NCI-H1417 (cell line): ENCODE measurements around the gene ATP9B.
A peak's percentile ranks its signal among the peaks of the same experiment; 100 is the strongest.
"Not testable (repeated sequence)": the region's sequence is repeated elsewhere in the genome, so short reads cannot be mapped to it uniquely, and the experiment has no call there.

Experiments used
- DNase-seq, 3 experiments: peaks; one replicate each; lab custom pipeline; 2025; lab: John Stamatoyannopoulos, UW

ATP9B gene

GRCh38 chr18:79278896-79279295 is 209.7 kb downstream of the ATP9B start:
- DNase-seq: no peak

DNA sequence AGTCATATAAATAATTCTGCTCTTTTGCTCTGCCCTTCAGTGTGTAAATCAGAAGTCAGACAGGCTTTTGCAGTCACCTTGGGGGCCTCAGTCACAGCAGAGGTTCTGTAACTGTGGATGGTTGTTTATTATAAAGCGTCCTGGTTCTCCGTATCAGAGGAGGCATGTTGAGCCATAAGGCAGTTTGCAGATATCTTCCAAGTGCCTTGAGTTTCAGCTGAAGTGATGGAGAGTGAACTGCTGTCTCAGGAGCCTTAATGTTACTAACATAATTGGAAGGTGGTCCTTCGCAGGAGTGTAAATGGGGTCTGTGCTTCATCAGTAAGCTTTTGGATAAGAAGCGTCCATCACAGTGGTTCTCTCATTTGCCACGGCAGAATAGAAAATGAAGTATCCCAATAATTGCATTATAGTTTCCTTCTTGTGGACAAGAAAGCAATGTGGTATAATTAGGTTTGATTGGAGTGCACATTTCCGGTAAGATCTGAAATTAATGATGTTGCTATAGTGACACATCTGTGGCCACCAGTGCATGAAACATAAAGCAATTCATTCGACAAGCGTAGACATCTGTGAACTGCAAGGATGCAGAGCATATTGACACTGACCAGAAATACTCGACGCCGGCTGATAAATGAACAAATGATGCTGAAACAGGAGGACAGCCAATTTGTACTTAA is 214.1 kb downstream of the ATP9B start:
- peak in 2 of 3 experiments; percentile 90 to 95 for DNase-seq

GRCh38 chr18:79283929-79284328 is 214.7 kb downstream of the ATP9B start:
- DNase-seq: peak in 2 of 3 experiments; percentile 57 to 87

- not testable (repeated sequence) for DNase-seq
Measured at GRCh38 chr18:79285191-79285590, 216.0 kb downstream of the ATP9B start.

- DNase-seq: not testable (repeated sequence)
Measured at GRCh38 chr18:79290409-79290808, 221.2 kb downstream of the ATP9B start.

GRCh38 chr18:79290876-79291275 is 221.7 kb downstream of the ATP9B start:
- no peak for DNase-seq

DNA sequence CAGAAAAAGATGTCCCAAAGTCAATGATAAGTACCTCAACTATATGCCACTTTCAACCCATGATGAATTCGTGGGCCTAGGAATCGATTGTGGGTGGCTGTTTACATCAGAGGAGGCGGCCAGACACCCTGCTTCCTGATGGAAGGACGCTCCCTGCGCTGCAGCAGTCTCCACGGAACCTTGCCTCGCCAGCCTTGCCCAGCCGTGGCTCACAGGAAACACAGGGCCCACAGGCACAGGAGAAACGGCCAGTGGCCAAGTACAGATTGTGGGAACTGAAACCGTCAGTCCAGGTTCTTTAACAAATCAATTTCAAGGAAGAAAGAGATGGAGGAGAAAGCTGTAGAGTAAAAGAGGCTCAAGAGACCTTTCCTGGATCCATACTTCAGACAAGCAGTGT is 225.0 kb downstream of the ATP9B start:
- DNase-seq: no peak

GRCh38 chr18:79299272-79299671 is 230.1 kb downstream of the ATP9B start:
- no peak for DNase-seq

DNA sequence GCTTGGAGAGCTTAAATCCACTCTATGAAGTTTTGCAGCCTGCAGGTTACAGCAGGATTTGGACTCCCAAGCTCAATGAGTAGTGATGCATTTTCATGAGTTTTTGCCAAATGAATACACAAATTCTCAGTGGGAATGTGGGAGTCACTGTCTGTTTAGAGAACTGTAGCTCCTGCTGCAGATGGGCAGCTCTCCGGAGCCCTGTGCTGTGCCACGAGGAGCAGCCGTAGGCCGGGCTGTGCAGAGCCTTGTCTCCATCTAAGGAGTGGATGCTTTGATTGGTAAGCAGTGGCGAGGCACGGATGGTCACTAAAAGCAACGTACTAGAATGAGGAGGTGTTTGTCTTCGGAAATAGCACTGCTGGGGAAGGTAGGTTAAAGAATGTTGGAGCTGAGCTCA is 230.5 kb downstream of the ATP9B start:
- DNase-seq: no peak

DNA sequence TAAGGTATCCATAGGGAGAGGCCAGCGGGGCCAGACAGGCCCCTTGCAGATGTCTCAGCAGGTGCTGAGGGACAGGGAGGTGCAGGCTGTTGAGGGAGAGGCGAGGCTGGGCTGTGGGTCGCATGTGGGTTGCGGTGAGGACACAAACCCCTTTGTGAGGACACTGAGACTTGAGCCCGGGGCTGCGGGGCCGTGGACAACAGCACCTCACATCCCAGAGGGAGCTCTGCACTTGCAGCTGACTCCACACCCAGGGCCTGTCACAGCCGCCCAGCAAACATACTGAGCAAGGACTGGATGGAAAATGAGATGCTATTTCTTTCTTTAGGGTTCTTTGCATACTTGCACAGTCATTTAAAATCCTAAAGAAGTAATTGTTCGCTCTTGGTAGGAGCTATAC is 231.2 kb downstream of the ATP9B start:
- no peak for DNase-seq

- DNase-seq: no peak
Measured at GRCh38 chr18:79302120-79302519, 232.9 kb downstream of the ATP9B start.

- DNase-seq: peak in 2 of 3 experiments; percentile 59 to 76
Measured at GRCh38 chr18:79305911-79306310, 236.7 kb downstream of the ATP9B start.

GRCh38 chr18:79309614-79310358 is 240.6 kb downstream of the ATP9B start:
- DNase-seq: no peak

- DNase-seq: peak in 2 of 3 experiments; percentile 82 to 96
Measured at GRCh38 chr18:79314838-79315388, 245.7 kb downstream of the ATP9B start.

DNA sequence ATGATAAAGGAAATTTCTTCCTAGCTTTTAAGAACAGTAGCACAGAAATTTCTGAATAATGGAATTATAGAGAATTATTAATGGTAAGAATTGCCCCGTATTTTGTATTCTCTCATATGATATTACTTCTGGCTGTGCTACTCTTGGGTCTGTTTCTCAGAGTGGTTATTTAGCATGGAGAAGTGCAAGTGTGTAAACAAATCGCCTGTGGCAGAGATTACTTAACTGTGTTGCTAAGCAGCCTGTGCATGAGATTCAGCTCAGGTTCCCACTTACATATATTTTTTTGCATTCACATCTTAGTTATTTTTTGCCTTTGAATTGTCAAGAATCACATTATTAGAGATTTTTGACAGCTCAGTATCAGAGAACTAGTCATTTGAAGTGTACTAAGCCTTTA is 246.4 kb downstream of the ATP9B start:
- DNase-seq: peak; percentile 56 to 92 (median 72)

DNA sequence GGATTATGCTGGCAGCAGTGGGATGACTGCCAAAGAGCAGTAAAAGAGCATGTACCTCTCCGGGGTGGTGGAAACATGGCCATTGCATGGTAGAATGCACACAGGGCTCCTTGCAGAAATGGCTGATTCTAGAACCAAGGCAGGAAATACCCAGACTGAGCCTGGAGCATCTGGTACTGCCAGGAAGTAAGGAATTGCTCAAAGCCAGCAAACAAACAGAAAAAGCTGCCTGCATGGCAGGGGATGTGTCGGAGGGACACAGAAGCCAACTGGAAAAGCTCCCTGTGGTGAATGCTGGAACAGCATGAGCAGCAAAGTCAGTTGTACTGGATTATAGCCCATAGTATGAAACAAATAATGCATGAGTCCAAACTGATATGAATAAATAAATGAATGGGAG is 248.5 kb downstream of the ATP9B start:
- no peak for DNase-seq

DNA sequence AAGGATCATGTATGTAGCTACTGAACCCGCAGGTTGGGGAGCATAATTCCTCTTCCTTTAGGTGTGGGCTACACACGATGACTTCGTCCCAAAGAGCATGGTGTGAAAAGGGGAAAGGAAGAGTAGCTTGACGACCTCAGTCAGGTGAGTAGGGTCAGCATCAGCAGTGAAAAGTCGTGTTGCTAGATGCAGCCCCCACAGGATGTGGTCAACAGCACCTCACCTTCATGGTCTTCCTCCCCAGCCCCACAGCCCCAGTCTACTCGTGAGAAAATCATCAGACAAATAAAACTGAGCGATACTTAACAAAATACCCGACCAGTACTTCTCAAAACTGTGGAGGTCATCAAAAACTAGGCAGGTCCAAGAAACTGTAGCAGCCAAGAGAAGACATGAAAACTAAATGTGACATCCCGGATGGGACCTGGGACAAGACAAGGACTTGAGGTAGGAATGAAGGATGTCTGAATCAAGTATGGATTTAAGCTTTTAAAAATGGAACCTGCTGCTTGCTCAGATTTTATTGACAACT is 249.0 kb downstream of the ATP9B start:
- no peak for DNase-seq

DNA sequence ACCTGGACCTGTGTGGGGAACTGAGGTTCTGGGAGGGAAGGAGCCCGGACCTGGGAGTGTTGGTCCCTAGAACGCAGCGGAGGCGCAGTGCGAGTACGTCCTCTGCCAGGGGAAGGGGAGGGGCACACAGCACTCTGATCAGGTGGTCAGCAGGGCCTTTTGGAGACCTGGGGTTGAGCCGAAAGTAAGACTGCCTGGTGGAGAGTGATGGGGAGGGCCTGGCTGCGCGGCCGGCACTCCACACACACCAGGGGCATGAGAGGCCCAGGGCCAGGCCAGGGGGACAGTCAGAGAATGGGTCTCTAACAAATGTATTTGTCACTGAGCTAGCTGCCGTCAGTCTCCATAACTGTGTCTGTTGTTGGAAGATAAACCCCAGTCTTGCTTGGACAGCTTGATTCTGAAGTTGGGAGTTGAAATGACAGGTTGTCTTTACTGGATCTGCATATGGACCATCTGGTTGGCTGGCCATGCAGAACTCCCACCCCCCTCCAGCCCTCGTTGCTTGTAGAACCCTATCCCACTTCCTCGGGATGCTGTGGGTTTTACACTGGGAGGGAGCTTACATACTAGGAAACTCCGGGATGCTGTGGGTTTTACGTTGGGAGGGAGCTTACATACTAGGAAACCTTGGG is 251.1 kb downstream of the ATP9B start:
- DNase-seq: no peak

GRCh38 chr18:79321625-79322405 is 252.6 kb downstream of the ATP9B start:
- peak in 1 of 3 experiments; percentile 65 for DNase-seq

DNA sequence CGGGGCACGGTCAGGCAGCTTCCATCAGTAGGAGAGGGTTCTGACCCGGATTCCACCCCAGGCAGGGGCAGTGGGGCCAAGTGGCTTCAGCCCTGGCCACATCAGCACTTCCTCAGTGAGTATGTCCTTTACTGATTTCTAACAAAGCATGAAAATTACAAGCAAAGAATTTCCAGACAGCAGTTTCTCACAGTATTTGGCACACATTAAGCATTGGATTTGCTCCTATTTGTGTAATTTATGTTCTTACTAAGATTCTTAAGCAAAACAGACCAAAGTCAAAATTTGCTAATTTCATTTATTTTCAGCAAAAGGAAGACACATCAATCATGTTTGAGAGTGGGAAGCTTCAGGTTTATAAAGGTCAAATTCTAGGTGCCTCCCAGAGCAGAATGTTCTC is 253.2 kb downstream of the ATP9B start:
- DNase-seq: no peak

- DNase-seq: no peak
Measured at GRCh38 chr18:79323471-79323870, 254.3 kb downstream of the ATP9B start.
